KMS-11 (cell line): ENCODE data around the gene NKX1-2.

Source experiments
- H2AFZ ChIP-seq: fragments of 200-600 bp; sonication (generic); 2 replicates; pipeline ENCODE4 v1.6.1; 2016; ENCODE audit warnings: antibody characterized with exemption, mixed run types, low read depth
- H3K27ac ChIP-seq: fragments of 200-600 bp; sonication (generic); 2 replicates; pipeline ENCODE4 v1.6.1; 2016; ENCODE audit warnings: mild to moderate bottlenecking, mixed run types
- H3K27me3 ChIP-seq: fragments of 200-600 bp; sonication (generic); 2 replicates; pipeline ENCODE4 v1.6.1; 2017; ENCODE audit warnings: mild to moderate bottlenecking, low read depth, mixed run types, moderate library complexity; ENCODE audit not compliant: insufficient read depth
- H3K36me3 ChIP-seq: fragments of 200-600 bp; sonication (generic); 2 replicates; pipeline ENCODE4 v1.6.1; 2017; ENCODE audit warnings: mild to moderate bottlenecking, mixed run types; ENCODE audit not compliant: insufficient read depth
- H3K4me1 ChIP-seq: fragments of 200-600 bp; sonication (generic); 2 replicates; pipeline ENCODE4 v1.6.1; 2016; ENCODE audit warnings: mild to moderate bottlenecking, low read depth, mixed run types; ENCODE audit not compliant: poor library complexity, severe bottlenecking
- H3K4me2 ChIP-seq: fragments of 200-600 bp; sonication (generic); 2 replicates; pipeline ENCODE4 v1.7.0; 2016; ENCODE audit warnings: mild to moderate bottlenecking, mixed run types
- H3K4me3 ChIP-seq: fragments of 200-600 bp; sonication (generic); IDR thresholded peaks from 2 replicates; pipeline ENCODE4 v1.6.1; 2017; ENCODE audit warnings: low read depth, low read length, mixed read lengths; ENCODE audit not compliant: insufficient read depth
- H3K79me2 ChIP-seq: fragments of 200-600 bp; sonication (generic); 2 replicates; pipeline ENCODE4 v1.6.1; 2016; ENCODE audit warnings: low read depth, mixed run types; ENCODE audit not compliant: insufficient read depth
- H3K9ac ChIP-seq: fragments of 200-600 bp; sonication (generic); 2 replicates; pipeline ENCODE4 v1.6.1; 2016; ENCODE audit warnings: mild to moderate bottlenecking, mixed run types
- H4K20me1 ChIP-seq: fragments of 200-600 bp; sonication (generic); 2 replicates; pipeline ENCODE4 v1.6.1; 2016; ENCODE audit warnings: mild to moderate bottlenecking, mixed run types; ENCODE audit not compliant: insufficient read depth
- TF ChIP-seq, protein P1 (sequence below): fragments of 200-600 bp; sonication (generic); conservative IDR thresholded peaks from 2 replicates; pipeline ENCODE4 v1.6.1; 2017; ENCODE audit warnings: low read depth, mild to moderate bottlenecking, antibody characterized with exemption, low read length, moderate library complexity, mixed read lengths

The NKX1-2 gene

DNA sequence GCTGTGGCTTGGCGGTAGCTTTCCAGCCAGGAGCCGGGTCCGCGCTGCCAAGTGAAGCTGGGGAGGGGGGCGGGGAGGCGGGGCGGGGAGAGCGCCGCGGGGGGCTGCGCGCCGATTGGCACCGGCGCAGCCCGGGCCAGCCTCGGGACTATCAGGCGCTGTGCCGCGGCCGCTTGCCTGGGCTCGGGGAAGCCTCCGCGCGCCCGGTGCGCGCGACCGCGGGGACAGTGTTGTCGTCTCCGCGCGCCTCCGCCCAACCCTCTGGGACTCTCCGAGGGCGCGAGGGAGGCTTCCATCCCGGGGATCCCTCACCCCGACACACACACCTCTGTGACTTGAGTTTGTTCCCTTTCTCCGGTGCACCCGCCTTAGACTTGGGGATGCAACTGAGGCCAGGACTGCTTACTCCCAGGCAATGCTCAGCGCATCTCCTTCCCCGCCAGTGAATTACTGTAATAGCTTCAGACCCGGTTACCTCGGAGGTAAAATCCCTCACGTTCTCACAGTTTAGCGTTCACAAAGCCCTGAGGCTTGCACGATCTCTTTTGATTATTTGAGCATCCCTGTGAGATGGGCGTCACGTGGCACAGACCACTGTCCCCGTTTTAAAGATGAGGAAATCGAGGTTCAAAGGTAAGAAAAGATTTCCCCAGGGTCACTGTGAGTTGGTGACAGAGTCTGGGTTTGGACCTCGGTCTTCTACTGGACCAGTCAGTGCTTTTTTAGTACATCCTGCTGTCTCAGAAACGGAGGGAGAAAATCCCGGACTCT, at the start of gene NKX1-2:
Gene NKX1-2 (minus strand): TSS at position 24 of the 771 bp plus-strand sequence. CDS start 92 bp downstream, outside the sequence.
- Histone ChIP-seq H3K4me3 (no peak within 1 kb of the TSS), H2AFZ (no peak within 1 kb of the TSS), H4K20me1 (no peaks in the 10 kb centered on the region), H3K36me3 (no peaks in the 10 kb centered on the region), H3K4me2 (0 out of 2 replicates have a peak within 1 kb of the TSS, but pooled peaks have one; percentile 9), H3K79me2 (no peaks in the 10 kb centered on the region), H3K9ac (no peak within 1 kb of the TSS), H3K4me1 (no peaks in the 10 kb centered on the region), H3K27me3 (peaks cover 31% of the 10 kb centered on the region), H3K27ac (no peak within 1 kb of the TSS)
- TF ChIP-seq, protein P1, sequence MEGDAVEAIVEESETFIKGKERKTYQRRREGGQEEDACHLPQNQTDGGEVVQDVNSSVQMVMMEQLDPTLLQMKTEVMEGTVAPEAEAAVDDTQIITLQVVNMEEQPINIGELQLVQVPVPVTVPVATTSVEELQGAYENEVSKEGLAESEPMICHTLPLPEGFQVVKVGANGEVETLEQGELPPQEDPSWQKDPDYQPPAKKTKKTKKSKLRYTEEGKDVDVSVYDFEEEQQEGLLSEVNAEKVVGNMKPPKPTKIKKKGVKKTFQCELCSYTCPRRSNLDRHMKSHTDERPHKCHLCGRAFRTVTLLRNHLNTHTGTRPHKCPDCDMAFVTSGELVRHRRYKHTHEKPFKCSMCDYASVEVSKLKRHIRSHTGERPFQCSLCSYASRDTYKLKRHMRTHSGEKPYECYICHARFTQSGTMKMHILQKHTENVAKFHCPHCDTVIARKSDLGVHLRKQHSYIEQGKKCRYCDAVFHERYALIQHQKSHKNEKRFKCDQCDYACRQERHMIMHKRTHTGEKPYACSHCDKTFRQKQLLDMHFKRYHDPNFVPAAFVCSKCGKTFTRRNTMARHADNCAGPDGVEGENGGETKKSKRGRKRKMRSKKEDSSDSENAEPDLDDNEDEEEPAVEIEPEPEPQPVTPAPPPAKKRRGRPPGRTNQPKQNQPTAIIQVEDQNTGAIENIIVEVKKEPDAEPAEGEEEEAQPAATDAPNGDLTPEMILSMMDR: no peak

DNA sequence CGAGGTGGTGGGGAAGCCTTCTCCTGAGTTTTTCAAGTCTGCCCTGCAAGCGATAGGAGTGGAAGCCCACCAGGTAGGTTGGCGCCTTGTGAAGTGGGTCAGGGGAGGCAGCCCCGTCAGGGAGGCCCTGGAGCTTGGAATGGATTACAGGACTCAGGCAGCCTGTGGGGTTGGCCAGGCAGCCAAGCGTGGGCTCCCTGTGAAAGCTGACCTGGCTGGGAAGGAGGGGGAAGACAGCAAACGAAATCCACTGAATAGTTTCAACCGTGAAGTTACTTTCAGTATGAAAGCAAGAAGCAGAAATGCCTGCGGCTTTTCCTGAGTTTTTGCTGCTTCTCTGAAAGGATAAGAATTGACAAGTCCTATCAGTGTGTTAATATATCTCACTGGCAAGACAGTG, 48.2 kb upstream of the NKX1-2 start:
- no peak overlapping the region for H3K4me3 ChIP-seq
- TF ChIP-seq, protein P1: no peak
- no peak overlapping the region for H3K4me2 ChIP-seq
- H3K27ac ChIP-seq: no peak overlapping the region
- H4K20me1 ChIP-seq: no peaks in the 10 kb centered on the region
- no peaks in the 10 kb centered on the region for H3K27me3 ChIP-seq
- H3K9ac ChIP-seq: no peak overlapping the region
- no peaks in the 10 kb centered on the region for H3K36me3 ChIP-seq
- no peak overlapping the region for H2AFZ ChIP-seq
- H3K4me1 ChIP-seq: no peaks in the 10 kb centered on the region
- H3K79me2 ChIP-seq: no peaks in the 10 kb centered on the region

- Histone ChIP-seq H3K79me2 (no peaks in the 10 kb centered on the region), H3K4me1 (no peaks in the 10 kb centered on the region), H3K27me3 (no peaks in the 10 kb centered on the region), H4K20me1 (no peaks in the 10 kb centered on the region), H2AFZ (no peak overlapping the region), H3K27ac (no peak overlapping the region), H3K4me3 (no peak overlapping the region), H3K4me2 (no peak overlapping the region), H3K9ac (no peak overlapping the region), H3K36me3 (no peaks in the 10 kb centered on the region)
- TF ChIP-seq, protein P1: no peak
These were observed 47.5 kb upstream of the NKX1-2 start for GRCh38 chr10:124497196-124497881.

- Histone ChIP-seq H2AFZ (no peak overlapping the region), H3K79me2 (no peaks in the 10 kb centered on the region), H3K27ac (no peak overlapping the region), H3K4me3 (no peak overlapping the region), H3K4me2 (no peak overlapping the region), H4K20me1 (no peaks in the 10 kb centered on the region), H3K4me1 (no peaks in the 10 kb centered on the region), H3K9ac (no peak overlapping the region), H3K27me3 (no peaks in the 10 kb centered on the region), H3K36me3 (no peaks in the 10 kb centered on the region)
- TF ChIP-seq, protein P1: no peak
These were observed 46.8 kb upstream of the NKX1-2 start for GRCh38 chr10:124496620-124497019.
